Neural progenitor cell (in vitro differentiated cells): ENCODE data around the gene SLC2A10.

Experiments
- EZH2 ChIP-seq: fragments of 200-600 bp; sonication (generic); IDR thresholded peaks from 2 replicates; pipeline ENCODE4 v1.6.1; 2017; ENCODE audit warnings: antibody characterized with exemption, mild to moderate bottlenecking, moderate library complexity
- EZH2phosphoT487 ChIP-seq: fragments of 200-600 bp; sonication (generic); IDR thresholded peaks from 2 replicates; pipeline ENCODE4 v1.6.1; 2017; ENCODE audit warnings: antibody characterized with exemption
- TF ChIP-seq, protein P1 (sequence below): fragments of 200-600 bp; sonication (generic); IDR thresholded peaks from 2 replicates; pipeline ENCODE4 v1.5.1; 2017; ENCODE audit warnings: antibody characterized with exemption, mild to moderate bottlenecking

GRCh38 chr20:46670228-46670584 is 39.2 kb upstream of the SLC2A10 start:
- TF ChIP-seq, protein P1, sequence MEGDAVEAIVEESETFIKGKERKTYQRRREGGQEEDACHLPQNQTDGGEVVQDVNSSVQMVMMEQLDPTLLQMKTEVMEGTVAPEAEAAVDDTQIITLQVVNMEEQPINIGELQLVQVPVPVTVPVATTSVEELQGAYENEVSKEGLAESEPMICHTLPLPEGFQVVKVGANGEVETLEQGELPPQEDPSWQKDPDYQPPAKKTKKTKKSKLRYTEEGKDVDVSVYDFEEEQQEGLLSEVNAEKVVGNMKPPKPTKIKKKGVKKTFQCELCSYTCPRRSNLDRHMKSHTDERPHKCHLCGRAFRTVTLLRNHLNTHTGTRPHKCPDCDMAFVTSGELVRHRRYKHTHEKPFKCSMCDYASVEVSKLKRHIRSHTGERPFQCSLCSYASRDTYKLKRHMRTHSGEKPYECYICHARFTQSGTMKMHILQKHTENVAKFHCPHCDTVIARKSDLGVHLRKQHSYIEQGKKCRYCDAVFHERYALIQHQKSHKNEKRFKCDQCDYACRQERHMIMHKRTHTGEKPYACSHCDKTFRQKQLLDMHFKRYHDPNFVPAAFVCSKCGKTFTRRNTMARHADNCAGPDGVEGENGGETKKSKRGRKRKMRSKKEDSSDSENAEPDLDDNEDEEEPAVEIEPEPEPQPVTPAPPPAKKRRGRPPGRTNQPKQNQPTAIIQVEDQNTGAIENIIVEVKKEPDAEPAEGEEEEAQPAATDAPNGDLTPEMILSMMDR, result no peak
- TF ChIP-seq EZH2phosphoT487, result no peak
- no peak for TF ChIP-seq EZH2
